Measurements from ENCODE around the gene PRKN. TPM values are rescaled to one million over a fixed set of nuclear protein-coding genes. Genes with fewer than 3 reads are reported as not detected.

The PRKN gene
- total and polyA plus RNA-seq, 9 of the 15 experiments (the other 6 are each of a cell fraction or from before 2014, with no cell fraction given): 0.03 to 0.96 (median 0.15) TPM; not detected in 2

DNA sequence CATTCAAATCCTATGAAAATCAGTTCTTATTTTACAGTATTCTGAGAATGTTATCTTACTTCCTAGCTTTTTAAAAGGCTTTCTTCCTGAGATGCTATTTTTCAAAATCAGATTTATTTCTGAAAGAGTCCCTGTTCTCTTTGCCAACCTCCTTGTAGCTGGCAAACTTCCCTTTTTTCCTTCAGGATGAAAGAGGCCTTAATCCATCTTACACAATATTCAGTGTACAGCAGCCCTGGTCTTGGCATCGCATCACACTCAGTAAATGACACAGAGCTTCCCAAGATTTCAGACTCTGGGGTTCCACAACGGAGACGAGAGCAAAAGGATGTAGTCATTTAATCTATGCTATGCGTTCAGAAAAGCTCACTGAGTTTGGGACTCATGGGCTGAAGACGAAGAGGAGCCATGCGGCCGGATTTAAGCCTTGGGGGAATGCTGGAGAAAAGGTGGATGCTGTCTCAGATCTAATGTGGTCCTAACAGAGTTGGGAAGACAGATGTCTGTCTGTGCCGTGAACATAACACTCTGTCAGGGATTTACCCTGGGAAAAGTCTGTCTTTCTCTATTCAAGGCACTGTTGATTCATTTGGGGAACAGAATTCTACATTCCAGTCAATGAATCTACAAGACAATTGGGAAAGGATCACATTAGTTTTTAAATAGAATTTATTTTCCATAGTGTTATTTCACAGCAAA lies 837.3 kb downstream of the PRKN start:
- H3K79me2 ChIP-seq (ENCODE audit: control insufficient read depth, insufficient read depth, low read length): no peaks in the 10 kb centered on the region
- in situ Hi-C loops (cut with MboI) (no loop called here), intact Hi-C loops (cut with micrococcal nuclease) (no loop called here)
- no peak overlapping the region for H2AFZ ChIP-seq (ENCODE audit: low read depth, low read length)
- H3K9ac ChIP-seq (ENCODE audit: insufficient read depth in 1 of 2, low read depth in 2 of 2, low read length in 2 of 2): no peak overlapping the region
- no peaks in the 10 kb centered on the region for H3K9me3 ChIP-seq (replicated peaks; ENCODE audit: control insufficient read depth, insufficient read depth, low read depth, low read length)
- 0% methylated on average over 8 of the region's 8 CpGs for WGBS (ENCODE audit: insufficient coverage, low coverage, missing lambda C conversion rate)
- H3K27ac ChIP-seq (ENCODE audit: extremely low read depth, low read depth, low read length): no peak overlapping the region
- no TSS peak for BruUV-seq (replicated peaks)
- no peaks in the 10 kb centered on the region for H3K9me1 ChIP-seq (ENCODE audit: control insufficient read depth, insufficient read depth, low read length)
- H3K4me2 ChIP-seq (ENCODE audit: insufficient read depth, low read length): no peak overlapping the region
- ATAC-seq (no peak), DNase-seq (ENCODE audit: extremely low read depth in 1 of 4, low spot score in 3 of 4) (no peak), FAIRE-seq (no peak)
- CTCF ChIA-PET (ENCODE audit: low intra/inter-chr PET ratio): no interaction called here
- POLR2A ChIA-PET: no interaction called here
- TF ChIP-seq SPI1 (IDR thresholded peaks at IDR 0.05; ENCODE audit: borderline replicate concordance, low read depth, low read length): no peak
- TF ChIP-seq ZNF41 (CRISPR knock-in tag; conservative IDR thresholded peaks at IDR 0.05): no peak
- TF ChIP-seq CHD2 (IDR thresholded peaks at IDR 0.05; ENCODE audit: low read depth, low read length): no peak
- TF ChIP-seq, protein P1, sequence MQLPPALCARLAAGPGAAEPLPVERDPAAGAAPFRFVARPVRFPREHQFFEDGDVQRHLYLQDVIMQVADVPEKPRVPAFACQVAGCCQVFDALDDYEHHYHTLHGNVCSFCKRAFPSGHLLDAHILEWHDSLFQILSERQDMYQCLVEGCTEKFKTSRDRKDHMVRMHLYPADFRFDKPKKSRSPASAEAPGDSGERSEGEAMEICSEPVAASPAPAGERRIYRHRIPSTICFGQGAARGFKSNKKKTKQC (CRISPR knock-in tag; IDR thresholded peaks at IDR 0.05): no peak
- TF ChIP-seq, protein P2, sequence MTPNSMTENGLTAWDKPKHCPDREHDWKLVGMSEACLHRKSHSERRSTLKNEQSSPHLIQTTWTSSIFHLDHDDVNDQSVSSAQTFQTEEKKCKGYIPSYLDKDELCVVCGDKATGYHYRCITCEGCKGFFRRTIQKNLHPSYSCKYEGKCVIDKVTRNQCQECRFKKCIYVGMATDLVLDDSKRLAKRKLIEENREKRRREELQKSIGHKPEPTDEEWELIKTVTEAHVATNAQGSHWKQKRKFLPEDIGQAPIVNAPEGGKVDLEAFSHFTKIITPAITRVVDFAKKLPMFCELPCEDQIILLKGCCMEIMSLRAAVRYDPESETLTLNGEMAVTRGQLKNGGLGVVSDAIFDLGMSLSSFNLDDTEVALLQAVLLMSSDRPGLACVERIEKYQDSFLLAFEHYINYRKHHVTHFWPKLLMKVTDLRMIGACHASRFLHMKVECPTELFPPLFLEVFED (CRISPR knock-in tag; conservative IDR thresholded peaks at IDR 0.05): no peak
- TF ChIP-seq ZNF583 (CRISPR knock-in tag; IDR thresholded peaks at IDR 0.05): no peak
- TF ChIP-seq, protein P3, sequence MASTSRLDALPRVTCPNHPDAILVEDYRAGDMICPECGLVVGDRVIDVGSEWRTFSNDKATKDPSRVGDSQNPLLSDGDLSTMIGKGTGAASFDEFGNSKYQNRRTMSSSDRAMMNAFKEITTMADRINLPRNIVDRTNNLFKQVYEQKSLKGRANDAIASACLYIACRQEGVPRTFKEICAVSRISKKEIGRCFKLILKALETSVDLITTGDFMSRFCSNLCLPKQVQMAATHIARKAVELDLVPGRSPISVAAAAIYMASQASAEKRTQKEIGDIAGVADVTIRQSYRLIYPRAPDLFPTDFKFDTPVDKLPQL (IDR thresholded peaks at IDR 0.05; ENCODE audit: extremely low read depth, insufficient read length): no peak
- H3K4me3 ChIP-seq: no peak overlapping the region
- H3K36me3 ChIP-seq (ENCODE audit: control insufficient read depth, insufficient read depth, low read length): no peaks in the 10 kb centered on the region
- H3K4me1 ChIP-seq (replicated peaks in 1 of 2; ENCODE audit: control insufficient read depth in 2 of 2, insufficient read depth in 2 of 2, low read length in 2 of 2): no peaks in the 10 kb centered on the region
- H4K20me1 ChIP-seq (replicated peaks; ENCODE audit: control insufficient read depth, insufficient read depth, low read length): no peaks in the 10 kb centered on the region
- H3K27me3 ChIP-seq (ENCODE audit: control insufficient read depth in 2 of 2, insufficient read depth in 2 of 2, low read length in 2 of 2): no peaks in the 10 kb centered on the region; a peak in 2 of 5 replicates
